ENCODE results near the gene TRABD2B. TPM values are rescaled to one million over a fixed set of nuclear protein-coding genes. Genes with fewer than 3 reads are reported as not detected.

TRABD2B gene
- total and polyA plus RNA-seq, 2 experiments from 2014 or later = 1.00 to 2.3 TPM

- H3K9me2 ChIP-seq (replicated peaks; ENCODE audit: insufficient read depth) = no peaks in the 10 kb centered on the region
- WGBS (ENCODE audit: low lambda C conversion rate, missing lambda C conversion rate) = 79% methylated on average over 12 of the region's 12 CpGs
- no peaks in the 10 kb centered on the region for H3K27me3 ChIP-seq
- no peaks in the 10 kb centered on the region for H3K9me3 ChIP-seq (ENCODE audit: low read depth)
- TF ChIP-seq EZH2 (IDR thresholded peaks at IDR 0.05; ENCODE audit: borderline replicate concordance) (no peak), CTCF (IDR thresholded peaks at IDR 0.05; ENCODE audit: poor library complexity) (no peak), EZH2phosphoT487 (IDR thresholded peaks at IDR 0.05; ENCODE audit: low read depth, severe bottlenecking, unreplicated experiment) (no peak)
- H3K36me3 ChIP-seq (replicated peaks; ENCODE audit: insufficient read depth, low read depth) = no peaks in the 10 kb centered on the region
- H3K4me2 ChIP-seq = no peak overlapping the region
- no peak overlapping the region for H3K27ac ChIP-seq
- H4K20me1 ChIP-seq (ENCODE audit: insufficient read depth, poor library complexity, severe bottlenecking) = no peaks in the 10 kb centered on the region
- DNase-seq (ENCODE audit: low spot score) = no peak
- no peak overlapping the region for H3K4me3 ChIP-seq
- H3K4me1 ChIP-seq (ENCODE audit: insufficient read depth) = peaks cover 20% of the 10 kb centered on the region
- H3K79me2 ChIP-seq = no peaks in the 10 kb centered on the region
- no peak overlapping the region for H2AFZ ChIP-seq
These were observed 182.4 kb downstream of the TRABD2B start for GRCh38 chr1:47814612-47815395.

- H3K4me2 ChIP-seq = no peak overlapping the region
- H3K36me3 ChIP-seq (replicated peaks; ENCODE audit: insufficient read depth, low read depth) = no peaks in the 10 kb centered on the region
- 79% methylated on average over 5 of the region's 5 CpGs for WGBS (ENCODE audit: low lambda C conversion rate, missing lambda C conversion rate)
- TF ChIP-seq EZH2 (IDR thresholded peaks at IDR 0.05; ENCODE audit: borderline replicate concordance) = no peak
- no peak for TF ChIP-seq CTCF (IDR thresholded peaks at IDR 0.05; ENCODE audit: poor library complexity)
- no peak for TF ChIP-seq EZH2phosphoT487 (IDR thresholded peaks at IDR 0.05; ENCODE audit: low read depth, severe bottlenecking, unreplicated experiment)
- no peak overlapping the region for H2AFZ ChIP-seq
- peaks cover 24% of the 10 kb centered on the region for H3K4me1 ChIP-seq (ENCODE audit: insufficient read depth)
- no peak overlapping the region for H3K27ac ChIP-seq
- H3K4me3 ChIP-seq = no peak overlapping the region
- H3K27me3 ChIP-seq = no peaks in the 10 kb centered on the region
- no peaks in the 10 kb centered on the region for H3K9me2 ChIP-seq (replicated peaks; ENCODE audit: insufficient read depth)
- no peaks in the 10 kb centered on the region for H3K9me3 ChIP-seq (ENCODE audit: low read depth)
- H4K20me1 ChIP-seq (ENCODE audit: insufficient read depth, poor library complexity, severe bottlenecking) = no peaks in the 10 kb centered on the region
- H3K79me2 ChIP-seq = no peaks in the 10 kb centered on the region
- DNase-seq (ENCODE audit: low spot score) = no peak
These were observed 183.2 kb downstream of the TRABD2B start for GRCh38 chr1:47813970-47814369.

- H3K4me3 ChIP-seq = no peak overlapping the region
- no peaks in the 10 kb centered on the region for H3K36me3 ChIP-seq (replicated peaks; ENCODE audit: insufficient read depth, low read depth)
- 56% methylated on average over 7 of the region's 7 CpGs for WGBS (ENCODE audit: low lambda C conversion rate, missing lambda C conversion rate)
- no peaks in the 10 kb centered on the region for H3K9me3 ChIP-seq (ENCODE audit: low read depth)
- H3K9me2 ChIP-seq (replicated peaks; ENCODE audit: insufficient read depth) = no peaks in the 10 kb centered on the region
- DNase-seq (ENCODE audit: low spot score) = no peak
- H3K27ac ChIP-seq = no peak overlapping the region
- H2AFZ ChIP-seq = no peak overlapping the region
- TF ChIP-seq CTCF (IDR thresholded peaks at IDR 0.05; ENCODE audit: poor library complexity) = no peak
- TF ChIP-seq EZH2 (IDR thresholded peaks at IDR 0.05; ENCODE audit: borderline replicate concordance) = no peak
- no peak for TF ChIP-seq EZH2phosphoT487 (IDR thresholded peaks at IDR 0.05; ENCODE audit: low read depth, severe bottlenecking, unreplicated experiment)
- no peaks in the 10 kb centered on the region for H4K20me1 ChIP-seq (ENCODE audit: insufficient read depth, poor library complexity, severe bottlenecking)
- H3K4me2 ChIP-seq = no peak overlapping the region
- no peaks in the 10 kb centered on the region for H3K27me3 ChIP-seq
- H3K4me1 ChIP-seq (ENCODE audit: insufficient read depth) = peaks cover 23% of the 10 kb centered on the region
- no peaks in the 10 kb centered on the region for H3K79me2 ChIP-seq
These were observed 184.2 kb downstream of the TRABD2B start for GRCh38 chr1:47812904-47813514.

All from hepatocyte (in vitro differentiated cells).